ENCODE results near the gene SNAI1.
"Not testable (repeated sequence)": the region's sequence is repeated elsewhere in the genome, so short reads cannot be mapped to it uniquely, and the experiment has no call there.

SNAI1 gene

DNA sequence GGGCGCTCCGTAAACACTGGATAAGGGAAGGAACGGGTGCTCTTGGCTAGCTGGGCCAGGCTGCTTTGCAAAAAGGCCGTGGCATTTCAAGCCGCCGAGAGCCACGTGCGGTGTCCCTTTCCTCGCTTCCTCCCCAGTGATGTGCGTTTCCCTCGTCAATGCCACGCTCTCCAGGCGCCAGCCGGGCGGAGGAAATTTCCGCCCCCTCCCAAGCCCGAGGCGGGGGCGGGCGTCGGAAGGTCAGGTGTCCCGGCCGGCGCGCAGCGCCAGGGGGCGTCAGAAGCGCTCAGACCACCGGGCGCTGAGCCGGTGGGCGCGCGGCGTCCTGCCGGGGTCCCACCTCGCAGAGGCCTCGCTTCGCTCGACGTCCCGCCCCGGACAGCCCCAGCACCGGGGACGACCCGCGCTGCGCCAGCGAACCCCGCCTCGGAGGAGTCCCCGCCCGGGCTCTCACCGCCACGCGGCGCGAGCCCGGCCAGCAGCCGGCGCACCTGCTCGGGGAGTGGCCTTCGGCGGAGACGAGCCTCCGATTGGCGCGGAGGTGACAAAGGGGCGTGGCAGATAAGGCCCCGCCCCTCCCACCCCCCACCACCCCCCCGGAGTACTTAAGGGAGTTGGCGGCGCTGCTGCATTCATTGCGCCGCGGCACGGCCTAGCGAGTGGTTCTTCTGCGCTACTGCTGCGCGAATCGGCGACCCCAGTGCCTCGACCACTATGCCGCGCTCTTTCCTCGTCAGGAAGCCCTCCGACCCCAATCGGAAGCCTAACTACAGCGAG is at the start of gene SNAI1:
Gene SNAI1 (plus strand): TSS at position 635 of the 777 bp plus-strand sequence. CDS start 80 bp downstream, at position 715.
- DNase-seq, result peak; percentile 94

DNA sequence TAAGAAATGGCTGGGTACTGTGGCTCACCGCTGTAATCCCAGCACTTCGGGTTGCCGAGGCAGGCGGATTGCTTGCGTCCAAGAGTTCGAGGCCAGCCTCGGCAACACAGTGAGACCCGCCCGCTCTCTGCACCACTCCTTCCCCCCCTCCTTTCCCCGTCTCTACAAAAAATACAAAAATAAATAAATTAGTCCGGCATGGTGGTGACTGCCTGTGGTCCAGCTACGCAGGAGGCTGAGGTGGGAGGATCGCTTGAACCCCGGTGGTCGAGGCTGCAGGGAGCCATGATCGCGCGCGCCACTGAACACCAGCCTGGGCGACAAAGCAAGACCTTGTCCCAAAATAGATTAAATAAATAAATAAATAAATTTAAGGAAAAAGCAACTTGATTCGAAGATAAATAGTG is 47.0 kb upstream of the SNAI1 start:
- DNase-seq, result peak; percentile 16

DNA sequence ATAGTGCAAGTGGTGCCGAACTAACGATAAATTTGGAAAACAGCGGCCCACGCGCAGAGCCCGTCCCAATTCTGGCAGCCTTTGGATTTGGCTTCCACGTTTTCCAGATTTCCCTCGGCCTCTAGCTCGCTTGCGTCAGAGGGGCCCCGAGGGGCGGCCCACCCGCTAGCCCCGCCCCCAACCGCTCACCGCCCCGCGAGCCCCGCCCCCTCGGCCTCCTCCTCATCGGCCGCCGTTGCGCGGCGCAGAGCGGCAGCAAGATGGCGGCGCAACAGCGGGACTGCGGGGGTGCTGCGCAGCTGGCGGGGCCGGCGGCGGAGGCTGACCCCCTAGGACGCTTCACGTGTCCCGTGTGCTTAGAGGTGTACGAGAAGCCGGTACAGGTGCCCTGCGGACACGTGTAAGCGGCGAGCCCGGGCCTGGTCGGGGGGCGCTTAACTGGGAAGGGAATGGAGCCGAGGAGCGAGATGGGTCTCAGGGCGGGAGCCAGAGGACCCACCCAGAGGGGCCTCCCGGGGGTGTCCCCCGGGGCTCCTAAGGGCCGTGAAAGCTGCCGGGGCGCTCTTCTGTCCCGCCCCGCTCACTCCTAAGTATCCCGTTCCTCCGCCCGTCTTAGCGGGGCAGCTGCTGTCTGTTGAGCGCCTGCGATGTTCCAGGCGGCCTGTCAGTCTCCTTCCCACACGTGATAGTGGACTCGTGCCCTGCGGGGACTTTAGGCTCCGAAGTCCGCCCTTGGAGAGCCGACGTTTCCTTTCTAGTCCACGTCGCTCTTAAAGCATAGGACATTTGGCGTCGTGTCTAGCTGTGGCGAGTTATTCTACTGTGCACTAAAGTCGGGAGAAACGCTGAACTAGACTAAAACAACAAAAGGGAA is 46.4 kb upstream of the SNAI1 start, which contains the start of gene RNF114:
Gene RNF114 (plus strand): TSS at position 245 of the 874 bp plus-strand sequence. CDS start 16 bp downstream, at position 261.
- peak; percentile 96 for DNase-seq

DNA sequence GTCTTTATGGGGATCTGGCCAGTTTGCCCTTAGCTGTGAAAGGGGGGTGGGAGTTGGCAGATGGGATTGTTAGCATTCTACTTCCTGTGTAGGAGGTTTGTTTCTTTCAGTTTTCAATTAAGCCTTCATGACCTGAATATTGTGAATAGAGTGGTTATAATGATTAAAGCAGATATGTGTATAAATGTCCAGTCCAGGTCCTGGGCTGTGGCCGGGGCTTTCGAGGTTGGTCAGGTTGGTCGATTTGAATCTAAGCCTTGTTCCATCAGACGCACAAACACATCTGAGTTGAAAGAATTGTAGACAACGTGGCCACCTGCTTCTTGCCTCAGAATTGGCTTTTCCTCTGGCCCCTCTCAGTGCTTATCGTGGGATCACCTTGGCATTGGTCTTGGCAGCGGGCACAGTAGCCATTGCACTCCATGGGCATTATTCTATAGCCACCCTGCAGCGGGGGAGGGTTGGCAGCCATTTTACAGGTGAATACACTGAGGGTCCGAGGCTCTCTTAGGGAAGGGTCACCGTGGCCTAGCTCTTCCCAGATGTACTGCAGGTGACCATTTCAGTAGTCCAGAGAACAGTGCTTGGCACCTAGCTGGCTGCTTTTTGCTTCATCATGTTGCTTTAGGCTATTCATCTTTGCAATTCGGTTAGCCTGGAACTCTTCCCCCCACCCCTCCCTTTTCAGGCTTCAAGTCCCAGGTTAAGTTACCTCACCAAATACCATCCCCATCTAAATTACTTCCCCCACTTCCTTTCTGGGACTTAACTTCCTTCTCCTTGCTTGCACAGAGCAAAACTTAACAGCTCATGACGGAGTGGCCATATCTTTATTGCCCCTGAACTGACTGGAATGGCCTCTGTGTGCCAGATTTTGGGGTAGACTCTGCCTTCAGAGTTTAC is 45.5 kb upstream of the SNAI1 start:
- peak; percentile 39 for DNase-seq

DNA sequence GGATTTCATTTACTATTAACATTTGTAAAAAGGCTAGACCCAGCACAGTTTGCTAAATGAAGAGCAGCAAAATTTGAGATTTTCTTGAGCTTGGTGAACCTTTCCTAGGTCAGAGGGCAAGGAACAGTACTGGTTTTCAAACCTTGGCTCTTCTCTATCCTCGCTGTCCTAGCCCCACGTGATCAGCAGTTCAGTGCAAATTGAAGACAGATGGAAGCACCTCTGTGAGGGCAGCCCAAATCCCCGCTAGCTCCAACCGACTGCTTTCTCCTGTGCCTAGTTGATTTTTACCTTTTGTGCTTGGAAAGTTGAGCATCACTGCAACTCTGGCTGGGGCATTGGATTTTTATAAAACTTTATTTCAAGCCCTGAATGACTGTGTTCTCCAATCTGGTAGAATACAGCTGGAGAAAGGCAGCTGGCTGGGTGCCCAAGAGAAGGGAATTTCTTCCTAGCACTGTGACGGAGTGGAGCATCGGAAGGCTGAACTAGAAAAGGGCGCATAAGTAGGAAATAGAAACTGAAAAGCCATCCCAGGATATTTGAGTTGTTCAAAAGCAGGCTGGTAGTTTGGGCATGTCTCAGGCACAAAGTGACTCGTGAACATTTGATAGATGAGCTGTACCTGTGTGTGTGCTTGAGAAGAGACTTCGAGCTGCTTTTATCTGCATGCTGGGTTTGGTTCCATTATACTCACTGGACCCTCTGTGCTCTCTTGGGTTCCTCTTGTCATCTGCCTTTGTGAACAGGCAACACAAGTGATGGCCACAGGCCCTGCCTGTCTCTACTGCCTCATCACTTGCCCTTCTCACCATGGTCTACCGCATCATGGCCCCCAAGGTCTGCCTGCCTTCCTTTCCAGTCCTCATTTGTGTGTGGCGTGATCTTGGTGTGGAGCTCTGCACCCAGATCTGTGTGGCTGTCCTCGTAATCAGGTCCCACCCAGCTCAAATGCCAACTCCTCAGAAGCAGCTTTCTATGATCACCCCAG is 44.3 kb upstream of the SNAI1 start:
- DNase-seq, result no peak

DNA sequence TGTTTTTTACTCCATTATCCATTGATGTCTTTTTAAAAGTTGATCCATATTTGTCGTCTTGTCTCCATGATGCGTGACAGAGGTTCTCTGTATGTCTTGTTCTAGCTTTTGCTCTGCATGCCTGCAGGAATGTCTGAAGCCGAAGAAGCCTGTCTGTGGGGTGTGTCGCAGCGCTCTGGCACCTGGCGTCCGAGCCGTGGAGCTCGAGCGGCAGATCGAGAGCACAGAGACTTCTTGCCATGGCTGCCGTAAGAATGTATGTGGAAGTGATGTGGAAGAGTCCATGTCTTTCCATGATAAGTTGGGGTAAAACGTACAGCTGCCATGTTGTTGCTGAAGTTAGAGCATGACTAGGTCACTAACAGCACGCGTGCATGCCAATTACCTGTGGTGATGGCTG is 41.3 kb upstream of the SNAI1 start:
- no peak for DNase-seq

DNA sequence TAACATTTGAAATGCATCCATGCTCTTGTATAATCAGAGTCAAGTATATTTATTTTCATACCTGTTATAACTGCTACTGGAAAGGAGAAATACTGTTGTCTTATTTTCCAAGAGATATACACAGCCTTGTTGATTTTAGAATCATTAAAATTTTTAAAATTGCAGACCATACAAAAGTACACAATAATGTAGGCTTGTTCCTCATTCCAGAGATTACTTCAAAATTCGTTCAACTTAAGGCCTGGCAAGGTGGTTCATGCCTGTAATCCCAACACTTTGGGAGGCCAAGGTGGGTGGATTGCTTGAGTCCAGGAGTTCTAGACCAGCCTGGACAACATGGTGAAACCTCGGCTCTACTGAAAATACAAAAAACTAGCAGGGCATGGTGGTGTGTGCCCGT is 40.5 kb upstream of the SNAI1 start:
- DNase-seq, result no peak

DNA sequence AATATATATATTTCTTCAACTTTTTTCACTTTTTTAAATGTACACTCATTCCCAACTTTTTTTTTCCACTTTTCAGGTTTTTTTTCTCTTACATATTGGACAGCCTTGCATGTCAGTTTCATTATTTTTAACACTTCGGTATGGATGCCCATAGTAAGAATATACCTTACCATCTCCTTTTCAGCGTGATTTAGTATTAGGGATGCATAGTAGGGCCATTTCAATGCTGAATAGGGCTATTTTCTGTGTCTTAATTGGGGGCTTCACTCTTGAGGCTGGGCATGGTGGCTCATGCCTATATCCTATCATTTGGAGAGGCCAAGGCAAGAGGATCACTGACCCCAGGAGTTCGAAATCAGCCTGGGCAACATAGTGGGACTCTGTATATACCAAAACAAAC is 39.8 kb upstream of the SNAI1 start:
- DNase-seq, result no peak

DNA sequence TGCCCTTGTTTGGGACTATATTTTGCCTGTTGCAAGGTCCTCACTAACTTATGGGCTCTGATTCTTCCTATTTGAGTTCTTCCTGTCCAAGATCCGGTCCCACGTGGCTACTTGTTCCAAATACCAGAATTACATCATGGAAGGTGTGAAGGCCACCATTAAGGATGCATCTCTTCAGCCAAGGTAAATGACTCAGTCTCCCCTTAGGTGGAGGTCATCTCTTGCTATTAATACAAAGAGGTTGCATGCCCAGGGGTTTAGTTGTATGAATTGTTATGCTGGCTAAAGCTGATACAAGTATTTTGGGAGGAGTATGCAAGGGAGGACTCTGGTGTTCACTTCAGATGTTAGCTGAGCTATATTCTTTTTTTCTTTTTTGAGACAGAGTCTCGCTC is 37.5 kb upstream of the SNAI1 start:
- DNase-seq, result no peak

DNA sequence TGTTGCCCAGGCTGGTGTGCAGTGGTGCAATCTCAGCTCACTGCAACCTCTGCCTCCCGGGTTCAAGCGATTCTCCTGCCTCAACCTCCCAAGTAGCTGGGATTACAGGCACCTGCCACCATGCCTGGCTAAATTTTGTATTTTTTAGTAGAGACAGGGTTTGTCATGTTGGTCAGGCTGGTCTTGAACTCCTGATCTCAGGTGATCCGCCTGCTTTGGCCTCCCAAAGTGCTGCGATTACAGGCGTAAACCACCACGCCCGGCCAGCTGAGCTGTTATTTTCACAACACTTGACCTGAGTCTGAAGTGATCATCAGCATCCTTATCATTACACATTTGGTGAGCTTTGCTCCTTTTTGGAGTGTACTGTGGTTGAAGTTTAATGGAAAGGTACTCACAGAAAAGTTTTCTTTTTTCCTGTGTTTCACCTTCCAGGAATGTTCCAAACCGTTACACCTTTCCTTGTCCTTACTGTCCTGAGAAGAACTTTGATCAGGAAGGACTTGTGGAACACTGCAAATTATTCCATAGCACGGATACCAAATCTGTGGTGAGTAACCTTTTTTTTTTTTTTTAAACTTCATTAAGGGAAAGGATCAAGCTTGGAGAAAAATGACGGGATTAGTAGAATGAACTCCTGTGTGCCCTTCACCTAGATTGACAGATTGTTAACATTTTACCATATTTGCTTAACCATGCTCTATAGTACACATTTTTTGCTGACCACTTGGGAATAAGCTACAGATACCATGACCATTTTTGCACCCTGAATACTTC is 36.9 kb upstream of the SNAI1 start:
- DNase-seq, result no peak

DNA sequence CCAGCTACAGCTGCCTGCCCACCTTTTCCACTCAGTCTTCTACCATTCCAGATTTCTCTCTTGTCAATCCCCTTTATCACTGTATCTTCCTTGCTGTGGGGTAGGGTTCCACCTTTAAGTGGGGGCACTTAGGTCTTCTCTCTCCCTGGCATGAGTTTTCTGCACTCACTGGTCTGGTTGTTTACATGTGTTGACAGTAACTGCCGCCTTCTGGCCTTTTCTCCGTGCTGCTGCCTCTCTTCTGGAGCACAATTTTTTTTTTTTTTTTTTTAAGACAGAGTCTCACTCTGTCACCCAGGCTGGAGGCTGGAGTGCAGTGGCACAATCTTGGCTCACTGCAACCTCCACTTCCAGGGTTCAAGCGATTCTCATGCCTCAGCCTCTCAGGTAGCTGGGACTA is 34.6 kb upstream of the SNAI1 start:
- no peak for DNase-seq

DNA sequence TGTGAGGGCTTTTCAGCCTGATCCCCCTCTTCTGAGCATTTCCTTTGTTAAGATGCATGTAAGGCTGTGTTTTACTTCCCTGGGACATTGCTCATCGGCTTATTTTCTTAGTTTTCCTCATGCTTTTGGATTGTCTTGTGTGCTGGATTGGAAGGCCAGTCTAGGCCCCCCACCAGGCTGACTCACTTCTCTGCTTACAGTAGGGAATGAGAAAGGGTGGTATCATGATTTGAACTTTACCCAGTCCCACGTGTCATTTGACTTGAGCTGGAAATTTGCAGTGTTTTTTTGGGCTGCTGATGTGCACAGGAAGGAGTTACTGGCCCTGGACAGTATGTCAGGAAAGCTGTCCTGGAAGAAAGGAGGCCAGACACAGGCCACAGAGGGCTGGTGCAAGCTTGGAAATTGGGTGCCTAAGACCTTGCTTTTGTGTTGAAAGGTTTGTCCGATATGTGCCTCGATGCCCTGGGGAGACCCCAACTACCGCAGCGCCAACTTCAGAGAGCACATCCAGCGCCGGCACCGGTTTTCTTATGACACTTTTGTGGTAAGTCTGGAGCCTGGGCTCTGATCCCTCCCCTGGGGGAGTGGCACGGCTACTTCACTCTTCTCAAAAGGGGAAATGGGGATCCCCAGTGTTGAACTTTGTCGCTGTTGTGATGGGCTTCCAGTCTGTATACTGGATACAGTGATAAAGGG is 33.8 kb upstream of the SNAI1 start:
- DNase-seq, result no peak

DNA sequence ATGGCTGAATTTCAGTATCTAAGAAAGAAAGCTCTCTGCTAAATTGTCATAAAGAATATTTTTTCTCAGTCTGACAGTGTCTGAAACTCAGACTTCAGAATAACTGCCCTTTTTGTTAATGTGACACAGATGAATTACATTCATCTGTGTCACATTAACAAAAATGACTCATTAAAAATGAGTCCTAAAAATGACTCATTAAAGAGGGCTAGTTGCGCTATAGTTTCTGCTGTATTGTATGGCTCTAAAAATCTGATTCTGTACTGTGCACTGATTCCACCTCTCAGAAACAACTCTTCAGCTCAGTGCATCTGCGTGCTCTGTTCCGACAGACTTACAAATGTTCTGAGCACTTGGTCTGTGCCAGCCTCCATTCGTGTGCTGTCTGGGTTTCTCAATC is 31.6 kb upstream of the SNAI1 start:
- DNase-seq, result no peak

DNA sequence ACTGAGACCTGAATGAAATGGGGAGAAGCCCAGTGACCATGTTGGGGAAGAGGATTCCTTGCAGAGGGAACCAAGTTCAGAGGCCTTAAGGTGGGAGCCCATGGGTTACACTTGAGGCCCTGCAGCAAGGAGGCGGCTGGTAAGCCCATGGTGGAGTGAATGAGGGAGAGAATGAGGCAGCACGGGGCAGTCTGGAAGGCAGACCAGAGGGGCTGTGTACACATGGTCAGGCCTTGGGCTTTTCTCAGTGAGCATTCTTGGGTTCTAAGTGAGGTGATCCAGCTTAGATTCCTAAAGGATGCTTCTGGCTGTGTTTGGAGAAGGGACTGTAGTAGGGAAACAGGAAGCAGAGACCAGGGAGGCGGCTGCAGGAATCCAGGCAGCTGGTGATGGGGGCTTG is 27.6 kb upstream of the SNAI1 start:
- DNase-seq, result no peak

DNA sequence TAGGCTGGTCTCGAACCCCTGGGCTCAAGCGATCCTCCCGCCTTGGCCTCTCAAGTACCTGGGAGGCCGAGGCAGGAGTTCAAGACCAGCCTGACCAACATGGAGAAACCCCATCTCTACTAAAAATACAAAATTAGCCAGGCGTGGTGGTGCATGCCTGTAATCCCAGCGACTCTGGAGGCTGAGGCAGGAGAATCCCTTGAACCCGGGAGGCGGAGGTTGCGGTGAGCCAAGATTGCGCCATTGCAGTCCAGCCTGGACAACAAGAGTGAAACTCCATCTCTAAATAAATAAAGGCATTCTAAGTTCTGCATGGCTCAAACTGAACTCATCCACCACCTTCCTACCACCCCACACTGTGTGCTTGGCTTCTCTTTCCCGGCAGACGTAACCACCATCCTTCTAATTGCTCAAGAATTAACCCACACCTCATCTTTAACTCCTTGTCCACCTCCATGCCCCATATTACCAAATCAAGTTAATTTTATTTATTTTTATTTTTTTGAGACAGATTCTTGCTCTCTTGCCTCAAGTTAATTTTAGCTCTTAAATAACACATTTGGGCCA is 26.9 kb upstream of the SNAI1 start:
- DNase-seq, result not testable (repeated sequence)

DNA sequence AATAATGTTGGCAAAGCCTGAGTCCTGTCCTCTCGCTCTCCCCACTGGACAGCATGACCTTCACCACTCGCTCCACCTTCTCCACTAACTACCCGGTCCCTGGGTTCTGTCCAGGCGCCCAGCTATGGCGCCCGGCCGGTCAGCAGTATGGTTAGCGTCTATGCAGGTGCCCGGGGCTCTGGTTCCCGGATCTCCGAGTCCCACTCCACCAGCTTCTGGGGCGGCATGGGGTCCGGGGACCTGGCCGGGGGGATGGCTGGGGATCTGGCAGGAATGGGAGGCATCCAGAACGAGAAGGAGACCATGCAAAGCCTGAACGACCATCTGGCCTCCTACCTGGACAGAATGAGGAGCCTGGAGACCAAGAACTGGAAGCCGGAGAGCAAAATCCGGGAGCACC is 26.1 kb upstream of the SNAI1 start:
- no peak for DNase-seq

DNA sequence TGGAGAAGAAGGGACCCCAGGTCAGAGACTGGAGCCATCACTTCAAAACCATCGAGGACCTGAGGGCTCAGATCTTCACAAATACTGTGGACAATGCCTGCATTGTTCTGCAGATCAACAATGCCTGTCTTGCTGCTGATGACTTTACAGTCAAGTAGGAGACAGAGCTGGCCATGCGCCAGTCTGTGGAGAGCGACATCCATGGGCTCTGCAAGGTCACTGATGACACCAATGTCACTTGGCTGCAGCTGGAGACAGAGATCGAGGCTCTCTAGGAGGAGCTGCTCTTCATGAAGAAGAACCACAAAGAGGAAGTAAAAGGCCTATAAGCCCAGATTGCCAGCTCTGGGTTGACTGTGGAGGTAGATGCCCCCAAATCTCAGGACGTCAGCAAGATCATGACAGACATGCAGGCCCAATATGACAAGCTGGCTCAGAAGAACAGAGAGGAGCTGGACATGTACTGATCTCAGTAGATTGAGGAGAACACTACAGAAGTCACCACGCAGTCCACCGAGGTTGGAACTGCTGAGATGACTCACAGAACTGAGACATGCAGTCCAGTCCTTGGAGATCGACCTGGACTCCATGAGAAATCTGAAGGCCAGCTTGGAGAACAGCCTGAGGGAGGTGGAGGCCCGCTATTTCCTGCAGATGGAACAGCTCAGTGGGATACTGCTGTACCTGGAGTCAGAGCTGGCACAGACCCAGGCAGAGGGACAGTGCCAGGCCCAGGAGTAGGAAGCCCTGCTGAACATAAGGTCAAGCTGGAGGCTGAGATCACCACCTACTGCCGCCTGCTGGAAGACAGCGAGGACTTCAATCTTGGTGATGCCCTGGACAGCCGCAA is 25.5 kb upstream of the SNAI1 start:
- peak; percentile 71 for DNase-seq

DNA sequence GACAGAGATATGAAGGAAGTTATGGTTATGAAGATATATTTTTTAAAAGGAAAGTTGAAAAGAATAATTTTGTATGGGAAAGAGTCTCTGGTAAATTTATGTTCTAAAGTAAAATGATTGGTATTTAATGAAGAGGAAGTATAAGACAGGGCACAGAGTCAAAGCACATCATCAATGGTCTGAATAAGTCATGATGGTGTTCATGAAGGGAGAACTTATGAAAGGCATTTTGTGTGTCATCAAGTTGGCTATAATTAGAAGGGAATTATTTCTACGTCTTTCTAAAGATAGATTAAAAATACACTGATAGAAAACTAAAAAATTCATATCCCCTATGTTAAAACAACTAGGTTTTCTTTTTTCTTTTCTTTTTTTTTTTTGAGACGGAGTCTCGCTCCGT is 21.4 kb upstream of the SNAI1 start:
- DNase-seq, result no peak

Data from hematopoietic multipotent progenitor cell treated with erythropoietin and hydrocortisone succinate and interleukin-3 and kit ligand, for 4 days (in vitro differentiated cells).